Jurkat, Clone E6-1 (cell line): ENCODE data around the gene LRP1B.
"Not testable (repeated sequence)": the region's sequence is repeated elsewhere in the genome, so short reads cannot be mapped to it uniquely, and the experiment has no call there.

Experiments used
- DNase-seq: peaks from one replicate; pipeline ENCODE4 v3.0.0-alpha.2; 2011; ENCODE audit warnings: low read depth, low spot score
- H3K4me3 ChIP-seq: 2 replicates; pipeline ENCODE4 v1.5.1; 2011; ENCODE audit warnings: mild to moderate bottlenecking, low read length, control low read depth, moderate library complexity

The LRP1B gene

GRCh38 chr2:140489193-140489592, 1641.6 kb downstream of the LRP1B start:
- no peak overlapping the region for H3K4me3 ChIP-seq
- no peak for DNase-seq

DNA sequence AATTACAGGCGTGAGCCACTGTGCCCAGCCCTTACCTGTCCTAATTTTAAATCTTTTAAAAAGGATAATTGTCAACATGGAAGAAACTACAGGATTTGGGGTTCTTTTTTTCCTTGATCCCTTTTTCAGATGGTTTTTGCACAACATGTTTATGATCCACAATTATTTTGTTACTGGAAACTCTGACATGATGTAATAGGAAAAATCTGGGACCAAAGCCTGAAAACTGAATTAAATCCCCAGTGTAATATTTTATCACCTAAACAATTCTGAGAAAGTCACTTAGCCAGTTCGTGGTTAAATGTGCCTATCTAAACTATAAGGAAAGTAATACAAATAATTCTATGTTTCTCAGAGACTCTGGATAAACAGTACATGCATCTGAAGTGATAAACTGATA, 1649.7 kb downstream of the LRP1B start:
- DNase-seq = no peak
- no peak overlapping the region for H3K4me3 ChIP-seq

GRCh38 chr2:140473851-140474250, 1657.0 kb downstream of the LRP1B start:
- DNase-seq = no peak

DNA sequence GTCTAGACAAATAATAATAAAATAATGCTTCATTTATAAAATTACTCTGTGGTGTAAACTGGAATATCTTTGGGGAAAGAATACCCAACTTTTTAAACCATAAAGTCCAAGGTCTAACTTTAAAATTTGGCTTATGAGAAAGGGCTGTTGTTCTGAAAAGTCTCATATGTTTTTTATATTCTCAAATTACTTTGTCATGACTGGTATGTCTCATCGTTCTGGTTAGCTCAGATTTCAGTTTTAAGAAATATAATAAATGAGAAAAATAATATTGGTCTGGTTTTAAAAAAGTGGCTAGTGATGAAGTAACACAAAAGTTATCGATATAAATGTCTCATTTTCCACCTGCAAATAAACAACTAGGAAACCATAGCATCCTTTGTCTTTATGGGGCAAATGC, 1658.1 kb downstream of the LRP1B start:
- no peak overlapping the region for H3K4me3 ChIP-seq
- DNase-seq = no peak

More at GRCh38 chr2:140473851-140474250, 1657.0 kb downstream of the LRP1B start:
- no peak overlapping the region for H3K4me3 ChIP-seq

DNA sequence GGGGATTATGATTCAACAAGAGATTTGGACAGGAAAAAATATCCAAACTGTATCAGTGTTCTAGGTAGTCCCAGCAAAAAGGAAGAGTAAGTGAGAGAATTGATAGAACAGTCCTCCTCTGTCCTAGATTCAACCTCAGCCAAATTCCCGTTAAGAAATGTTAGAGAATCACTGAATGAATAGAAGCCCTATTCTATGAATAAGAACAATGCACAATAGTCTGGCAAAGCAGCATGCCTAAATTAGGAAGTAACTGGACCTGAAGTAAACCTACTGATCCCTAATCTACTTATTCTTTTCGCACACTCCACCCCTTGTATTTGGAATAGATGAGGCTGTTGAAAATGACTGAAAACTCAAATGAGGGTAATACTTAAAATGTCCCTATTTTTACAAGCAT, 1665.5 kb downstream of the LRP1B start:
- no peak for DNase-seq

GRCh38 chr2:140462990-140463389, 1667.8 kb downstream of the LRP1B start:
- DNase-seq = no peak
- no peak overlapping the region for H3K4me3 ChIP-seq

More for the DNA sequence above, 1665.5 kb downstream of the LRP1B start:
- no peak overlapping the region for H3K4me3 ChIP-seq

- no peak for DNase-seq
- H3K4me3 ChIP-seq = no peak overlapping the region
These were observed 1673.3 kb downstream of the LRP1B start for GRCh38 chr2:140457483-140457882.

- H3K4me3 ChIP-seq = no peak overlapping the region
- no peak for DNase-seq
These were observed 1675.5 kb downstream of the LRP1B start for GRCh38 chr2:140455315-140455714.

DNA sequence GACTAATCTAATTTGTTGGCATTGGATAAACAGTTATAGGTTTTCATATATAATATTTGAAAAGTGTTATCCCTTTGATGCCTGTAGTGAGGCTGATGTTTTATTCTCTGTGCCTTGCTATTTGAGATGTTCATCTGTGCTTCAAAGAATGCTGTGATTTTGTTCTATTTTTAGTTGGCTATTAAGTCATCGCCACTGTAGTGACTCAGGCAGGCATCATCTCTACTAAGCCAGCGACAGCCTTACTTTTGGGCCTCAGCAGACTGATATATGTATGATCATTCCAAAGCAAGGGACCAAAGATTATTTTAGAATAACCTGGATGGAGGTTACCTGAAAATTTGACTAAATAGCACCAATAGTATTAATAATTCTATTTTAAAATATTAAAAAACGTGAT, 1676.1 kb downstream of the LRP1B start:
- no peak for DNase-seq
- no peak overlapping the region for H3K4me3 ChIP-seq

DNA sequence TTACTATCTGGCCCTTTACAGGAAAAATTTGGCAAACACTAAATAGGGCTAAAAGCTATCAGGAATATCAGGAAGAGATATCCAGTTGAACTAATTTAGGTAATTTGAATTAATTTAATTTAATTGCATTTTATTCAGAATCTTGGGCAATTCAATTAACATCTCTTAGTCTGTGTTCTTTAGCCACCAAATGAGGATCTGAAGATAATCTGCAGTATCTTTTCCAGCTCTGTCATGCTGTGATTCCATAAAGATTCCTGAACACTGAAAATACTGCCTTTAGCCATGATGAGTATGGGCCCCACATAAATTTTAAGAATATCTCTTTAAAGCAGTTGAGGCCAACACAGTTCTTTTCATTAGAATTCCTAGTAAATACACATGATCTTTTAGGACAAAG, 1679.5 kb downstream of the LRP1B start:
- H3K4me3 ChIP-seq = no peak overlapping the region

GRCh38 chr2:140442319-140442718, 1688.5 kb downstream of the LRP1B start:
- H3K4me3 ChIP-seq = no peak overlapping the region
- no peak for DNase-seq

More for the DNA sequence above, 1679.5 kb downstream of the LRP1B start:
- DNase-seq = no peak

DNA sequence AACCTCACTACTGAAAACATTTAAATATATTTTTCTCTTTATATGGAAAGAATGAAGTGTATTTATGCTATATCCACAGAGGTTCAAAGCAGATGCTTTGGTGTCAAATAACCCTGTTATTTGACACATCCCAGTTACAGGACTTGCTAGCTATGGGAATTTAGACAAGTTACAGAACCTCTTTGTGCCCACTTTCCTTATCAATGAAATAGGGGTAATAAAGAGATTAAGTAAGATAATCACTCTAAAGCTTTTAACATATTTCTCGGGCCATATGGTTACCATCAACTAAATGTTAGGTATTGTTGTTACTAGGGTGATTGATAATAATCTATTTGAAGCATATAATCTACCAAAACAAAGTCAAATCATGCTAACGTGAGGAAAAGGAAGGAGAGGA, 1690.0 kb downstream of the LRP1B start:
- H3K4me3 ChIP-seq = no peak overlapping the region
- DNase-seq = no peak

DNA sequence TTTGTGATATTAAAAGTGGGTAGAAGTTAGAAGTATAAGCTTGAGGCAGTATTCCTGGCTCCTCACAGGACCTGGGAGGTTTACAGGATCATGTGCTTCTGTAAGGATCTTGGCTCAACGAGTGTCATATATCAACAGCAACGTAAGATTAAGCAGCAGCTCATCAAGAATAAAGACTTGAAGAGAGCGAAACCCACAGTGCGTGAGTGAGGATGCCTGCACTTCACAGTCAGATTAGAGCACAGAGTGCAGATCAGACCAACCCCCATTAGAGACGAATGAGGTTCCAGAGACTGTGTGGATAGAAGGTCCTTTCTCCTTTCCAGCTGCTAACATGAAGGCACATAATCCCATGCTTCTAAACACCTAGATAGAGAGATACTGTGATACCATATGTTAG, 1693.9 kb downstream of the LRP1B start:
- H3K4me3 ChIP-seq = no peak overlapping the region
- DNase-seq = no peak

DNA sequence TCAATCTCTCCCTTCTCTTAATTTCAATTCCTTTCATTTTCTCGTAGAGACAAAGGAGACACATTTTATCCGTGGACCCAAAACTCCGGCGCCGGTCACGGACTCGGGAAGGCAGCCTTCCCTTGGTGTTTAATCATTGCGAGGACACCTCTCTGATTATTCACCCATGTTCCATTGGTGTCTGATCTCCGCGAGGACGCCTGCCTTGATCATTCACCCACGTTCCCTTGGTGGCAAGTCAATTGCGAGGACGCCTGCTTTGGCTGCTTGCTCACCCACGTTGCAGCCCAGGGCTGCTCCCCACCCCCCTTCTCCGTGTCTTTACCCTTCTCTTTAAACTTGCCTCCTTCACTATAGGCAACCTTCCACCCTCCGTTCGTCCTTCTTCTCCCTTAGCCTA, 1703.8 kb downstream of the LRP1B start:
- not testable (repeated sequence) for DNase-seq, H3K4me3 ChIP-seq

DNA sequence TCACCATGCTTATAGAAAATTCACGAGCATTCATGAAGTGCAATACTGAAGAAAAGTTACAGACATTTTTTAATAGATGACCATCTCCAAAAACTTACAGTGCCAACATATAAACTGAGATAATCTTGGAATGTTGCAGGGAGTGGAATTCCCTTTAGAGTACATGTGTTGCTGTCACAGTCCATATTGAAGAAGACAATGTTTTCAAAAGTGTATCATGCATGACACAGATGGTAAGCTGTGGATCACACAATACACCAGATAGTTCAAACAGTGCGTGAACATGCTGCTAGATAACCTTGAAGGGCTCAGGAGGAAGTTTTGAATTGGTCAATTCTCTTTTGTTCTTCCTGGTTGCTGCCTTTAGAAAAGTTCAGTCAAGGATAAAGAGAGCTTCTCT, 1706.3 kb downstream of the LRP1B start:
- H3K4me3 ChIP-seq = no peak overlapping the region

GRCh38 chr2:140422759-140423158, 1708.1 kb downstream of the LRP1B start:
- no peak overlapping the region for H3K4me3 ChIP-seq
- no peak for DNase-seq

More for the DNA sequence above, 1706.3 kb downstream of the LRP1B start:
- DNase-seq = no peak

GRCh38 chr2:140417504-140417903, 1713.3 kb downstream of the LRP1B start:
- DNase-seq = no peak

DNA sequence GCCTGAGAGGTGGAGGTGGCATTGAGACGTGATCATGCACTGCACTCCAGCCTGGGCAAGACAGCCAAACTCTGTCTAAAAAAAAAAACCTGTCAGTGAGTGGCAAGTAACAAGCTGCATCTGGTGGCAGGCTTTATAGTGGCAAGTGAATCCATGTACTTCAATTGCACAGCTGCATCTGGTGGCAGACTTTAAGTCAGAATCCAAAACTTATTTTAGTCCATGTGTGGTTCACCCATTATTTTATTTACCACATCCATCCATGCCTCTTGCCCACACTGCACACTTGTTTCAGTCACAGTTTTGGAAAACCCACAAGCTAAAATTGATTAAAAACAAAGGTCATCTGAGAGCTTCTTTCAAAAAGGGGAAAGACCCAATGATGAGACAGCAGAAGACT, 1714.2 kb downstream of the LRP1B start:
- no peak for DNase-seq
- H3K4me3 ChIP-seq = no peak overlapping the region

More at GRCh38 chr2:140417504-140417903, 1713.3 kb downstream of the LRP1B start:
- H3K4me3 ChIP-seq = no peak overlapping the region

DNA sequence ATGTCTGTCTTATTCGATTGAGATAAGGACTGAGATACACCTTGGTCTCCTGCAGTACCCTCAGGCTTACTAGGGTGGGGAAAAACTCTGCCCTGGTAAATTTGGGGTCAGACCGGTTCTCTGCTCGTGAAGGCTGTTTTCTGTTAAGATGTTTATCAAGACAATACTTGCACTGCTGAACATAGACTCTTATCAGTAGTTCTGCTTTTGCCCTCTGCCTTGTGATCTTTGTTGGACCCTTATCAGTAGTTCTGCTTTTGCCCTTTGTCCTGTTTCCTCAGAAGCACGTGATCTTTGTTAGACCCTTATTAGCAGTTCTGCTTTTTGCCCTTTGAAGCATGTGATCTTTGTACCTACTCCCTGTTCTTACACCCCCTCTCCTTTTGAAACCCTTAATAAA, 1715.8 kb downstream of the LRP1B start:
- H3K4me3 ChIP-seq, DNase-seq: not testable (repeated sequence)

GRCh38 chr2:140410695-140411094, 1720.1 kb downstream of the LRP1B start:
- DNase-seq = no peak
- no peak overlapping the region for H3K4me3 ChIP-seq

GRCh38 chr2:140401056-140401455, 1729.8 kb downstream of the LRP1B start:
- DNase-seq = no peak
- H3K4me3 ChIP-seq = no peak overlapping the region

GRCh38 chr2:140392824-140393223, 1738.0 kb downstream of the LRP1B start:
- H3K4me3 ChIP-seq = no peak overlapping the region
- no peak for DNase-seq
